HCT116 (cell line): ENCODE measurements around the gene G2E3. TPM values are rescaled to one million over a fixed set of nuclear protein-coding genes. Genes with fewer than 3 reads are reported as not detected.

ENCODE experiments used
- ATAC-seq: fragments of 200-7000 bp; cut with Tn5 transposase; 2 replicates; pipeline ENCODE4 v1.9.1; 2020; ENCODE audit warnings: mild to moderate bottlenecking, moderate library complexity
- BruUV-seq: library from RNA; stranded (reverse); fragments of 400-500 nt; replicated peaks from 2 replicates; lab custom pipeline; 2021; lab: Mats Ljungman, UMichigan
- CTCF ChIA-PET: fragments of 300-600 bp; sonication (Branson Sonifier 250); formaldehyde crosslinking; loops from one replicate; lab custom pipeline; 2021; ENCODE audit warnings: antibody characterized with exemption; lab: Charles Lee
- POLR2A ChIA-PET: fragments of 300-600, 350-600 bp; sonication (Branson Sonifier 250); formaldehyde crosslinking; loops from one replicate; lab custom pipeline; 2021; ENCODE audit warnings: antibody characterized with exemption; lab: Charles Lee
- RAD21 ChIA-PET, 2 experiments: fragments of 300-600 bp; sonication (Branson Sonifier 250); formaldehyde crosslinking; loops; one replicate each; lab custom pipeline; 2023; ENCODE audit warnings: low total read pairs in 2 of 2; ENCODE audit not compliant: uncharacterized antibody in 2 of 2, unreplicated experiment in 2 of 2, low non-redundant PET in 1 of 2; lab: Charles Lee
- DNase-seq: peaks from one replicate; pipeline ENCODE4 v3.0.0-alpha.2; 2010; ENCODE audit warnings: low read depth, low spot score
- H2AFZ ChIP-seq: fragments of 200-600 bp; shearing (Covaris generic), sonication (generic); 2 replicates; pipeline ENCODE4 v1.6.1; 2017; ENCODE audit warnings: low read depth, mixed run types, mixed read lengths, antibody characterized with exemption, low read length; ENCODE audit not compliant: poor library complexity, severe bottlenecking
- H3K27ac ChIP-seq: 2 replicates; pipeline ENCODE4 v1.5.1; 2012; ENCODE audit warnings: low read depth, low read length
- H3K27me3 ChIP-seq: fragments of 200-600 bp; sonication (generic); 2 replicates; pipeline ENCODE4 v1.6.1; 2016; ENCODE audit warnings: mixed run types, low read length, mixed read lengths; ENCODE audit not compliant: insufficient read depth
- H3K36me3 ChIP-seq, 2 experiments: fragments of 200-500 bp in 1 of 2; fragments of 200-600 bp in 1 of 2; sonication (Bioruptor generic) in 1 of 2; sonication (generic) in 1 of 2; 2 replicates each; pipeline versions ENCODE4 v1.5.1 to v1.6.1; 2014 to 2016; ENCODE audit warnings: low read length in 2 of 2, inconsistent platforms in 1 of 2, mixed read lengths in 1 of 2, mixed run types in 1 of 2; ENCODE audit not compliant: insufficient read depth in 2 of 2, control insufficient read depth in 1 of 2
- H3K4me1 ChIP-seq, 2 experiments: fragments of 200-600 bp in 1 of 2; sonication (generic) in 1 of 2; 2 replicates each; pipeline versions ENCODE4 v1.5.1 to v1.6.1; 2012 to 2017; ENCODE audit warnings: low read length in 2 of 2, inconsistent platforms in 1 of 2, mild to moderate bottlenecking in 1 of 2, mixed read lengths in 1 of 2, mixed run types in 1 of 2, moderate library complexity in 1 of 2; ENCODE audit not compliant: insufficient read depth in 2 of 2, control insufficient read depth in 1 of 2
- H3K4me2 ChIP-seq: fragments of 200-600 bp; sonication (generic); 2 replicates; pipeline ENCODE4 v1.6.1; 2017; ENCODE audit warnings: mixed run types, low read length, mixed read lengths
- H3K4me3 ChIP-seq, 2 experiments: fragments of 200-600 bp in 1 of 2; sonication (generic) in 1 of 2; replicated peaks in 1 of 2; 2 replicates each; pipeline ENCODE4 v1.5.1; 2011 to 2016; ENCODE audit warnings: low read length in 2 of 2, control low read depth in 1 of 2, low read depth in 1 of 2, mild to moderate bottlenecking in 1 of 2, mixed read lengths in 1 of 2, mixed run types in 1 of 2
- H3K79me2 ChIP-seq: fragments of 200-600 bp; sonication (generic); 2 replicates; pipeline ENCODE4 v1.6.1; 2017; ENCODE audit warnings: mild to moderate bottlenecking, mixed run types, low read length, moderate library complexity, mixed read lengths; ENCODE audit not compliant: insufficient read depth
- H3K9ac ChIP-seq: fragments of 200-600 bp; sonication (generic); 2 replicates; pipeline ENCODE4 v1.6.1; 2016; ENCODE audit warnings: low read length, mixed read lengths
- H3K9me2 ChIP-seq: fragments of 200-600 bp; sonication (generic), shearing (Covaris generic); 2 replicates; pipeline ENCODE4 v1.6.1; 2017; ENCODE audit warnings: mixed run types, mild to moderate bottlenecking, moderate library complexity; ENCODE audit not compliant: insufficient read depth
- H3K9me3 ChIP-seq, 2 experiments: fragments of 200-500 bp in 1 of 2; fragments of 200-600 bp in 1 of 2; sonication (Bioruptor generic) in 1 of 2; sonication (generic) in 1 of 2; 2 replicates each; pipeline ENCODE4 v1.6.1; 2014 to 2017; ENCODE audit warnings: low read length in 2 of 2, mixed read lengths in 2 of 2, inconsistent platforms in 1 of 2, low read depth in 1 of 2, mild to moderate bottlenecking in 1 of 2, mixed run types in 1 of 2, moderate library complexity in 1 of 2; ENCODE audit not compliant: control insufficient read depth in 1 of 2, insufficient read depth in 1 of 2
- H4K20me1 ChIP-seq: fragments of 200-600 bp; sonication (generic), shearing (Covaris generic); 2 replicates; pipeline ENCODE4 v1.6.1; 2017; ENCODE audit warnings: mixed run types, mild to moderate bottlenecking, moderate library complexity; ENCODE audit not compliant: insufficient read depth
- ATF3 ChIP-seq: IDR thresholded peaks from 2 replicates; pipeline ENCODE4 v1.6.1; 2012
- EGR1 ChIP-seq: IDR thresholded peaks from 2 replicates; pipeline ENCODE4 v1.6.1; 2012; ENCODE audit warnings: low read depth
- ELF1 ChIP-seq: IDR thresholded peaks from 2 replicates; pipeline ENCODE4 v1.6.1; 2012; ENCODE audit warnings: low read depth, borderline replicate concordance
- EZH2 ChIP-seq: fragments of 200-600 bp; sonication (generic); IDR thresholded peaks from 2 replicates; pipeline ENCODE4 v1.6.1; 2017; ENCODE audit warnings: antibody characterized with exemption, mixed run types
- EZH2phosphoT487 ChIP-seq: fragments of 200-600 bp; IDR thresholded peaks from 2 replicates; pipeline ENCODE4 v1.6.1; 2018; ENCODE audit warnings: antibody characterized with exemption, borderline replicate concordance
- JUND ChIP-seq: IDR thresholded peaks from 2 replicates; pipeline ENCODE4 v1.6.1; 2012
- POLR2A ChIP-seq: IDR thresholded peaks from 2 replicates; pipeline ENCODE4 v1.7.0; 2011; ENCODE audit warnings: borderline replicate concordance; ENCODE audit not compliant: insufficient read depth, insufficient read length; ENCODE audit errors: extremely low read depth
- POLR2AphosphoS5 ChIP-seq: IDR thresholded peaks from 2 replicates; pipeline ENCODE4 v1.6.1; 2011; ENCODE audit warnings: mild to moderate bottlenecking, low read depth, low read length, moderate library complexity
- RAD21 ChIP-seq: IDR thresholded peaks from 2 replicates; pipeline ENCODE4 v1.6.1; 2012; ENCODE audit warnings: low read depth, mild to moderate bottlenecking
- SIN3A ChIP-seq: IDR thresholded peaks from 2 replicates; pipeline ENCODE4 v1.6.1; 2012; ENCODE audit warnings: low read depth
- SP1 ChIP-seq: IDR thresholded peaks from 2 replicates; pipeline ENCODE4 v1.6.1; 2012; ENCODE audit warnings: low read depth
- SRF ChIP-seq: IDR thresholded peaks from 2 replicates; pipeline ENCODE4 v1.6.1; 2012; ENCODE audit warnings: low read depth
- TCF7L2 ChIP-seq: IDR thresholded peaks from 2 replicates; pipeline ENCODE4 v1.7.0; 2011; ENCODE audit warnings: borderline replicate concordance, inconsistent platforms; ENCODE audit not compliant: insufficient read depth, insufficient read length; ENCODE audit errors: extremely low read depth
- YY1 ChIP-seq: IDR thresholded peaks from 2 replicates; pipeline ENCODE4 v1.6.1; 2011; ENCODE audit warnings: low read length, low read depth, moderate library complexity, mild to moderate bottlenecking; ENCODE audit not compliant: insufficient replicate concordance; ENCODE audit errors: extremely low read depth
- ZFX ChIP-seq: fragments of 450-650 bp; IDR thresholded peaks from 2 replicates; pipeline ENCODE4 v1.6.1; 2017
- ZNF274 ChIP-seq: fragments of 200-500 bp; sonication (Bioruptor generic); IDR thresholded peaks from 2 replicates; pipeline ENCODE4 v1.6.1; 2014; ENCODE audit warnings: mild to moderate bottlenecking, low read depth, low read length, inconsistent platforms
- intact Hi-C: fragments of 100-400 bp; cut with micrococcal nuclease; formaldehyde crosslinking; loops from 2 replicates; pipeline ENCODE4 v1.10.0; 2022
- total RNA-seq: library from RNA; stranded (reverse); gene quantifications from one replicate; pipeline ENCODE4 v1.2.1, GENCODE V29; 2021; ENCODE audit not compliant: unreplicated experiment
- TF ChIP-seq, protein P1 (sequence below): IDR thresholded peaks from 2 replicates; pipeline ENCODE4 v1.6.1; 2011; ENCODE audit warnings: mild to moderate bottlenecking, low read length, moderate library complexity; ENCODE audit not compliant: insufficient replicate concordance; ENCODE audit errors: extremely low read depth

Gene G2E3
- total RNA-seq, 1 experiment from 2014 or later = 47.0 TPM

GRCh38 chr14:30624132-30624423 is 65.1 kb downstream of the G2E3 start:
- DNase-seq = no peak
- H3K79me2 ChIP-seq = peaks cover 64% of the 10 kb centered on the region
- ChIA-PET POLR2A (no interaction called here), RAD21 (no interaction called here), CTCF (no interaction called here)
- H3K9me2 ChIP-seq = no peaks in the 10 kb centered on the region
- no peak for ATAC-seq
- peak overlapping the region; percentile 76; the same call in 1 of the 2 replicates for H3K4me2 ChIP-seq
- no peak overlapping the region for H3K4me3 ChIP-seq
- H3K36me3 ChIP-seq = no peaks in the 10 kb centered on the region
- no peaks in the 10 kb centered on the region for H4K20me1 ChIP-seq
- H2AFZ ChIP-seq = no peak overlapping the region
- no peaks in the 10 kb centered on the region for H3K9me3 ChIP-seq
- no peaks in the 10 kb centered on the region for H3K27me3 ChIP-seq
- peaks cover 3 to 24% of the 10 kb centered on the region in 2 experiments; a peak in 3 of 4 replicates for H3K4me1 ChIP-seq
- no peak overlapping the region for H3K9ac ChIP-seq
- H3K27ac ChIP-seq = no peak overlapping the region
- intact Hi-C loops = no loop called here
- no TSS peak for BruUV-seq
- TF ChIP-seq POLR2AphosphoS5 (no peak), RAD21 (no peak), SP1 (no peak), ATF3 (no peak), SRF (no peak), EZH2phosphoT487 (no peak), ZFX (no peak), YY1 (no peak), ELF1 (no peak), TCF7L2 (no peak), POLR2A (no peak), ZNF274 (no peak), EZH2 (no peak), SIN3A (no peak), EGR1 (no peak), JUND (no peak)
- TF ChIP-seq, protein P1, sequence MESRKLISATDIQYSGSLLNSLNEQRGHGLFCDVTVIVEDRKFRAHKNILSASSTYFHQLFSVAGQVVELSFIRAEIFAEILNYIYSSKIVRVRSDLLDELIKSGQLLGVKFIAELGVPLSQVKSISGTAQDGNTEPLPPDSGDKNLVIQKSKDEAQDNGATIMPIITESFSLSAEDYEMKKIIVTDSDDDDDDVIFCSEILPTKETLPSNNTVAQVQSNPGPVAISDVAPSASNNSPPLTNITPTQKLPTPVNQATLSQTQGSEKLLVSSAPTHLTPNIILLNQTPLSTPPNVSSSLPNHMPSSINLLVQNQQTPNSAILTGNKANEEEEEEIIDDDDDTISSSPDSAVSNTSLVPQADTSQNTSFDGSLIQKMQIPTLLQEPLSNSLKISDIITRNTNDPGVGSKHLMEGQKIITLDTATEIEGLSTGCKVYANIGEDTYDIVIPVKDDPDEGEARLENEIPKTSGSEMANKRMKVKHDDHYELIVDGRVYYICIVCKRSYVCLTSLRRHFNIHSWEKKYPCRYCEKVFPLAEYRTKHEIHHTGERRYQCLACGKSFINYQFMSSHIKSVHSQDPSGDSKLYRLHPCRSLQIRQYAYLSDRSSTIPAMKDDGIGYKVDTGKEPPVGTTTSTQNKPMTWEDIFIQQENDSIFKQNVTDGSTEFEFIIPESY = no peak
